SK-N-SH (cell line): Measurements from ENCODE around the gene ABHD2. TPM values are rescaled to one million over a fixed set of nuclear protein-coding genes. Genes with fewer than 3 reads are reported as not detected.

Experiments used
- CTCF ChIA-PET: fragments of 300-600, 350-600 bp; formaldehyde crosslinking; extraction: SDS; loops from one replicate; lab custom pipeline; 2021; lab: Yijun Ruan, JAX
- POLR2A ChIA-PET: fragments of 350-600 bp; sonication (Branson Sonifier 250); formaldehyde crosslinking; extraction: SDS; loops from one replicate; lab custom pipeline; 2020; ENCODE audit warnings: antibody characterized with exemption, inconsistent platforms; lab: Yijun Ruan, JAX
- DNase-seq: peaks from one replicate; pipeline ENCODE4 v3.0.0; 2012
- H2AFZ ChIP-seq: fragments of 200-600 bp; sonication (generic); 2 replicates; pipeline ENCODE4 v1.8.1; 2016; ENCODE audit warnings: antibody characterized with exemption, mild to moderate bottlenecking, low read depth
- H3F3A ChIP-seq: fragments of 200-600 bp; sonication (generic); replicated peaks from 2 replicates; pipeline ENCODE3; 2016; ENCODE audit warnings: antibody characterized with exemption, mild to moderate bottlenecking; ENCODE audit not compliant: insufficient read depth
- H3K27ac ChIP-seq, 2 experiments: fragments of 200-500 bp in 1 of 2; fragments of 200-600 bp in 1 of 2; sonication (Bioruptor generic) in 1 of 2; sonication (generic), shearing (Covaris generic) in 1 of 2; 2 replicates each; pipeline versions ENCODE4 v1.5.1 to v1.6.1; 2014 to 2016; ENCODE audit warnings: low read depth in 2 of 2, inconsistent platforms in 1 of 2, low read length in 1 of 2, mild to moderate bottlenecking in 1 of 2, mixed read lengths in 1 of 2
- H3K27me3 ChIP-seq: fragments of 200-600 bp; sonication (generic), shearing (Covaris generic); 2 replicates; pipeline ENCODE4 v1.6.1; 2016; ENCODE audit warnings: mixed run types; ENCODE audit not compliant: insufficient read depth
- H3K36me3 ChIP-seq, 2 experiments: fragments of 200-500 bp in 1 of 2; fragments of 200-600 bp in 1 of 2; sonication (Bioruptor generic) in 1 of 2; sonication (generic) in 1 of 2; replicated peaks in 1 of 2; 2 replicates each; pipeline versions ENCODE3 to v1.5.1; 2014 to 2016; ENCODE audit warnings: low read length in 1 of 2, mild to moderate bottlenecking in 1 of 2; ENCODE audit not compliant: insufficient read depth in 2 of 2, control insufficient read depth in 1 of 2
- H3K4me1 ChIP-seq, 2 experiments: fragments of 200-500 bp in 1 of 2; fragments of 200-600 bp in 1 of 2; sonication (Bioruptor generic) in 1 of 2; sonication (generic), shearing (Covaris generic) in 1 of 2; 2 replicates each; pipeline versions ENCODE4 v1.5.1 to v1.6.1; 2014 to 2016; ENCODE audit warnings: low read depth in 1 of 2, low read length in 1 of 2, mixed run types in 1 of 2; ENCODE audit not compliant: insufficient read depth in 2 of 2, control insufficient read depth in 1 of 2
- H3K4me2 ChIP-seq: fragments of 200-600 bp; sonication (generic), shearing (Covaris generic); 2 replicates; pipeline ENCODE4 v1.6.1; 2017; ENCODE audit warnings: mixed run types
- H3K4me3 ChIP-seq, 2 experiments: fragments of 200-500 bp in 1 of 2; fragments of 200-600 bp in 1 of 2; sonication (Bioruptor generic) in 1 of 2; sonication (generic), shearing (Covaris generic) in 1 of 2; 2 replicates each; pipeline versions ENCODE4 v1.5.1 to v1.8.1; 2014 to 2016; ENCODE audit warnings: low read depth in 2 of 2, inconsistent platforms in 1 of 2, low read length in 1 of 2, mild to moderate bottlenecking in 1 of 2, mixed read lengths in 1 of 2, moderate library complexity in 1 of 2
- H3K79me2 ChIP-seq: fragments of 200-600 bp; sonication (generic); 2 replicates; pipeline ENCODE4 v1.8.1; 2017; ENCODE audit warnings: mild to moderate bottlenecking; ENCODE audit not compliant: insufficient read depth
- H3K9ac ChIP-seq: fragments of 200-600 bp; sonication (generic); 2 replicates; pipeline ENCODE4 v1.6.1; 2017; ENCODE audit warnings: mixed run types
- H3K9me2 ChIP-seq: fragments of 200-600 bp; sonication (generic); 2 replicates; pipeline ENCODE4 v1.6.1; 2017; ENCODE audit warnings: mixed run types
- H3K9me3 ChIP-seq: fragments of 200-600 bp; sonication (generic); 2 replicates; pipeline ENCODE4 v1.6.1; 2017; ENCODE audit warnings: mixed run types, mild to moderate bottlenecking, moderate library complexity
- H4K20me1 ChIP-seq: fragments of 200-600 bp; sonication (generic); 2 replicates; pipeline ENCODE4 v1.6.1; 2017; ENCODE audit warnings: mild to moderate bottlenecking, mixed run types; ENCODE audit not compliant: insufficient read depth
- CHD2 ChIP-seq: fragments of 150-350 bp; IDR thresholded peaks from 2 replicates; pipeline ENCODE4 v1.6.1; 2018; ENCODE audit warnings: low read length; ENCODE audit not compliant: partially characterized antibody
- EP300 ChIP-seq, 2 experiments: IDR thresholded peaks; 2 replicates each; pipeline versions ENCODE4 v1.4.0 to v1.6.1; 2012; ENCODE audit warnings: borderline replicate concordance in 1 of 2, low read depth in 1 of 2, low read length in 1 of 2
- EZH2phosphoT487 ChIP-seq: fragments of 200-600 bp; sonication (generic); IDR thresholded peaks from 2 replicates; pipeline ENCODE4 v1.6.1; 2017; ENCODE audit warnings: low read depth, mixed run types, mild to moderate bottlenecking, antibody characterized with exemption, moderate library complexity, borderline replicate concordance
- GABPA ChIP-seq: IDR thresholded peaks from 2 replicates; pipeline ENCODE4 v1.4.0; 2012; ENCODE audit warnings: low read depth, mild to moderate bottlenecking
- GATA2 ChIP-seq: sonication (generic); formaldehyde crosslinking; IDR thresholded peaks from 2 replicates; pipeline ENCODE4 v1.5.0; 2020; ENCODE audit warnings: mild to moderate bottlenecking, missing genetic modification reagents
- JUND ChIP-seq: IDR thresholded peaks from 2 replicates; pipeline ENCODE4 v1.4.0; 2012
- MEF2A ChIP-seq: IDR thresholded peaks from 2 replicates; pipeline ENCODE4 v1.4.0; 2012; ENCODE audit warnings: low read depth, borderline replicate concordance
- NFIC ChIP-seq: IDR thresholded peaks from 2 replicates; pipeline ENCODE4 v1.4.0; 2012; ENCODE audit warnings: borderline replicate concordance
- NRF1 ChIP-seq: IDR thresholded peaks from 2 replicates; pipeline ENCODE4 v1.6.1; 2012; ENCODE audit warnings: low read depth, mild to moderate bottlenecking, low read length
- RAD21 ChIP-seq: IDR thresholded peaks from 2 replicates; pipeline ENCODE4 v1.6.1; 2012; ENCODE audit warnings: mild to moderate bottlenecking, low read length
- RCOR1 ChIP-seq: fragments of 150-350 bp; IDR thresholded peaks from 2 replicates; pipeline ENCODE4 v1.6.1; 2017; ENCODE audit warnings: antibody characterized with exemption, low read length
- SIN3A ChIP-seq: IDR thresholded peaks from 2 replicates; pipeline ENCODE4 v1.6.1; 2012; ENCODE audit warnings: low read depth, mild to moderate bottlenecking, low read length, moderate library complexity, borderline replicate concordance
- SMC3 ChIP-seq: IDR thresholded peaks from 2 replicates; pipeline ENCODE4 v1.6.1; 2012; ENCODE audit warnings: low read depth, low read length, improper control_type of control experiment
- TEAD4 ChIP-seq: IDR thresholded peaks from 2 replicates; pipeline ENCODE4 v1.4.0; 2012; ENCODE audit warnings: mild to moderate bottlenecking, borderline replicate concordance; ENCODE audit not compliant: insufficient read depth
- WGBS: methylation state at CpG from one replicate; pipeline ENCODE4 v1.1.6; 2017; ENCODE audit warnings: low lambda C conversion rate; 5-methylcytosine and 5-hydroxymethylcytosine counted together
- polyA plus RNA-seq, 3 experiments: library from polyadenylated mRNA; depleted of rRNA; stranded (reverse); fragments of >200 nt; gene quantifications; 2 replicates each; pipeline ENCODE4 v1.2.3, GENCODE V29; 2012
- TF ChIP-seq, protein P1 (sequence below): fragments of 150-350 bp; IDR thresholded peaks from 2 replicates; pipeline ENCODE4 v1.6.1; 2017; ENCODE audit warnings: antibody characterized with exemption, low read length, low read depth, borderline replicate concordance
- TF ChIP-seq, protein P2 (sequence below): fragments of 200-600 bp; sonication (generic); IDR thresholded peaks from 2 replicates; pipeline ENCODE4 v1.6.1; 2017; ENCODE audit warnings: antibody characterized with exemption, mild to moderate bottlenecking, moderate library complexity
- TF ChIP-seq, protein P3 (sequence below): IDR thresholded peaks from 2 replicates; pipeline ENCODE4 v1.4.0; 2012; ENCODE audit warnings: low read depth
- TF ChIP-seq, protein P4 (sequence below): fragments of 150-350 bp; IDR thresholded peaks from 2 replicates; pipeline ENCODE4 v1.6.1; 2016; ENCODE audit warnings: mild to moderate bottlenecking, low read depth, low read length
- TF ChIP-seq, protein P5 (sequence below): IDR thresholded peaks from 2 replicates; pipeline ENCODE4 v1.4.0; 2012; ENCODE audit warnings: low read depth, borderline replicate concordance

Gene ABHD2
- polyA plus RNA-seq, 1 of the 3 experiments (the other 2 are of a cell fraction): 19.2 TPM

DNA sequence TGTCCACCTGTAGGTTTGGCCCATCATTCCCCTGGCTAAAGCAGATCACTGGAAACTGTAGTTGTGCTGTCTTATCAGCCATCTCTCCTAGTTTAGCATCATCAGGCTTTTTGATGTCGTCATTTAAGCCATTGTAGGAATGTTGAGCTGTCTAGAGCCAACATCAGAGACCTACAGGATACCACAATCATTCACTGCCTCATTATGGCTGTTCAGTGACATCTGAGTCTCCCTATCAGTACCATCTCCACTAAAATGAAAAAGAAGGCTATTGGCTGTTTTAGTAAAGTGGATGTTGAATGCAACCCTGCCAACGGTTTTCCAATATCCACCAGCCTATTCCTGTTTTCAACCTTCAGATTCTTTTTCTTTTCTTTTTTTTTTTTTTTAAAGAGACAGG, 103.9 kb downstream of the ABHD2 start:
- Histone ChIP-seq H3F3A (peaks cover 9% of the 10 kb centered on the region), H3K4me3 (no peak overlapping the region), H3K9me2 (no peaks in the 10 kb centered on the region), H3K4me2 (no peak overlapping the region), H2AFZ (no peak overlapping the region), H3K4me1 (peaks cover 4 to 9% of the 10 kb centered on the region in 2 experiments; a peak in 1 of 4 replicates), H3K36me3 (peaks cover 23 to 69% of the 10 kb centered on the region in 2 experiments), H3K27me3 (no peaks in the 10 kb centered on the region), H3K9ac (peak overlapping the region; percentile 44; the same call in 1 of the 2 replicates), H3K9me3 (no peaks in the 10 kb centered on the region), H3K79me2 (no peaks in the 10 kb centered on the region), H4K20me1 (no peaks in the 10 kb centered on the region), H3K27ac (peak overlapping the region; percentile 1 to 80; a peak in 3 of 4 replicates)
- ChIA-PET POLR2A (interaction anchor here (0.5 kb wide), 1 partner anchor 382 kb away, joined by 4 read pairs; no protein-coding TSS in a partner anchor), CTCF (interaction anchor here (1.9 to 6.6 kb wide), 4 partner anchors 15 to 134 kb away, joined by 8 to 60 read pairs (median 8); no protein-coding TSS in a partner anchor)
- WGBS: 36% methylated on average over 2 of the region's 2 CpGs
- TF ChIP-seq, protein P1, sequence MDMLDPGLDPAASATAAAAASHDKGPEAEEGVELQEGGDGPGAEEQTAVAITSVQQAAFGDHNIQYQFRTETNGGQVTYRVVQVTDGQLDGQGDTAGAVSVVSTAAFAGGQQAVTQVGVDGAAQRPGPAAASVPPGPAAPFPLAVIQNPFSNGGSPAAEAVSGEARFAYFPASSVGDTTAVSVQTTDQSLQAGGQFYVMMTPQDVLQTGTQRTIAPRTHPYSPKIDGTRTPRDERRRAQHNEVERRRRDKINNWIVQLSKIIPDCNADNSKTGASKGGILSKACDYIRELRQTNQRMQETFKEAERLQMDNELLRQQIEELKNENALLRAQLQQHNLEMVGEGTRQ: no peak
- TF ChIP-seq EP300 (IDR thresholded peaks at IDR 0.05; ENCODE audit: borderline replicate concordance in 1 of 2, low read depth in 1 of 2, low read length in 1 of 2) (no peak), GATA2 (CRISPR knock-in tag) (no peak), EZH2phosphoT487 (no peak), SMC3 (no peak), TEAD4 (no peak), CHD2 (no peak), RAD21 (no peak), NFIC (no peak), GABPA (no peak), NRF1 (no peak), MEF2A (no peak), SIN3A (no peak), JUND (no peak), RCOR1 (no peak)
- TF ChIP-seq, protein P2, sequence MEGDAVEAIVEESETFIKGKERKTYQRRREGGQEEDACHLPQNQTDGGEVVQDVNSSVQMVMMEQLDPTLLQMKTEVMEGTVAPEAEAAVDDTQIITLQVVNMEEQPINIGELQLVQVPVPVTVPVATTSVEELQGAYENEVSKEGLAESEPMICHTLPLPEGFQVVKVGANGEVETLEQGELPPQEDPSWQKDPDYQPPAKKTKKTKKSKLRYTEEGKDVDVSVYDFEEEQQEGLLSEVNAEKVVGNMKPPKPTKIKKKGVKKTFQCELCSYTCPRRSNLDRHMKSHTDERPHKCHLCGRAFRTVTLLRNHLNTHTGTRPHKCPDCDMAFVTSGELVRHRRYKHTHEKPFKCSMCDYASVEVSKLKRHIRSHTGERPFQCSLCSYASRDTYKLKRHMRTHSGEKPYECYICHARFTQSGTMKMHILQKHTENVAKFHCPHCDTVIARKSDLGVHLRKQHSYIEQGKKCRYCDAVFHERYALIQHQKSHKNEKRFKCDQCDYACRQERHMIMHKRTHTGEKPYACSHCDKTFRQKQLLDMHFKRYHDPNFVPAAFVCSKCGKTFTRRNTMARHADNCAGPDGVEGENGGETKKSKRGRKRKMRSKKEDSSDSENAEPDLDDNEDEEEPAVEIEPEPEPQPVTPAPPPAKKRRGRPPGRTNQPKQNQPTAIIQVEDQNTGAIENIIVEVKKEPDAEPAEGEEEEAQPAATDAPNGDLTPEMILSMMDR: no peak
- TF ChIP-seq, protein P3, sequence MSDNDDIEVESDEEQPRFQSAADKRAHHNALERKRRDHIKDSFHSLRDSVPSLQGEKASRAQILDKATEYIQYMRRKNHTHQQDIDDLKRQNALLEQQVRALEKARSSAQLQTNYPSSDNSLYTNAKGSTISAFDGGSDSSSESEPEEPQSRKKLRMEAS: no peak
- TF ChIP-seq, protein P4, sequence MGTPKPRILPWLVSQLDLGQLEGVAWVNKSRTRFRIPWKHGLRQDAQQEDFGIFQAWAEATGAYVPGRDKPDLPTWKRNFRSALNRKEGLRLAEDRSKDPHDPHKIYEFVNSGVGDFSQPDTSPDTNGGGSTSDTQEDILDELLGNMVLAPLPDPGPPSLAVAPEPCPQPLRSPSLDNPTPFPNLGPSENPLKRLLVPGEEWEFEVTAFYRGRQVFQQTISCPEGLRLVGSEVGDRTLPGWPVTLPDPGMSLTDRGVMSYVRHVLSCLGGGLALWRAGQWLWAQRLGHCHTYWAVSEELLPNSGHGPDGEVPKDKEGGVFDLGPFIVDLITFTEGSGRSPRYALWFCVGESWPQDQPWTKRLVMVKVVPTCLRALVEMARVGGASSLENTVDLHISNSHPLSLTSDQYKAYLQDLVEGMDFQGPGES: no peak
- TF ChIP-seq, protein P5, sequence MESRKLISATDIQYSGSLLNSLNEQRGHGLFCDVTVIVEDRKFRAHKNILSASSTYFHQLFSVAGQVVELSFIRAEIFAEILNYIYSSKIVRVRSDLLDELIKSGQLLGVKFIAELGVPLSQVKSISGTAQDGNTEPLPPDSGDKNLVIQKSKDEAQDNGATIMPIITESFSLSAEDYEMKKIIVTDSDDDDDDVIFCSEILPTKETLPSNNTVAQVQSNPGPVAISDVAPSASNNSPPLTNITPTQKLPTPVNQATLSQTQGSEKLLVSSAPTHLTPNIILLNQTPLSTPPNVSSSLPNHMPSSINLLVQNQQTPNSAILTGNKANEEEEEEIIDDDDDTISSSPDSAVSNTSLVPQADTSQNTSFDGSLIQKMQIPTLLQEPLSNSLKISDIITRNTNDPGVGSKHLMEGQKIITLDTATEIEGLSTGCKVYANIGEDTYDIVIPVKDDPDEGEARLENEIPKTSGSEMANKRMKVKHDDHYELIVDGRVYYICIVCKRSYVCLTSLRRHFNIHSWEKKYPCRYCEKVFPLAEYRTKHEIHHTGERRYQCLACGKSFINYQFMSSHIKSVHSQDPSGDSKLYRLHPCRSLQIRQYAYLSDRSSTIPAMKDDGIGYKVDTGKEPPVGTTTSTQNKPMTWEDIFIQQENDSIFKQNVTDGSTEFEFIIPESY: no peak
- DNase-seq: peak; percentile 32
